ENCODE results near the gene LTBP2.

DNA sequence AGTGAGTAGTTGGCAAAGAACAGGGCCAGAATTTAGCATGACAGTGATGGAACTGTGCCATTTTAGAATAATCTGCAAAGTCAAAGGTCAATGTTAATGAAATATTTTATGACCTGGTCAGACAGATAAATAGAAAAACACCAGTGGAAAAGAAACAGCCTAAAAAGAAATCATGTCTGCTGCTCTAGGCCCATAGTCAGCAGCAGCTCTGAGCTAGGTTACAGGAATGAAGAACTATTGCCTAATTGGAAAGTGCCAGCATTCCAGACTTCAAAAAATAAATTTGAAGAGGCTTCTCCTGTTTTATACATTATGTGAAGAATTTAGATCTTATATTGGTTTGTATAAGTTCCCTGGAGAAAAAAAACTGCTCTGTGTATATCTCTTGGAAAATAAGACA is 128.7 kb downstream of the LTBP2 start:
- TF ChIP-seq, protein P1, sequence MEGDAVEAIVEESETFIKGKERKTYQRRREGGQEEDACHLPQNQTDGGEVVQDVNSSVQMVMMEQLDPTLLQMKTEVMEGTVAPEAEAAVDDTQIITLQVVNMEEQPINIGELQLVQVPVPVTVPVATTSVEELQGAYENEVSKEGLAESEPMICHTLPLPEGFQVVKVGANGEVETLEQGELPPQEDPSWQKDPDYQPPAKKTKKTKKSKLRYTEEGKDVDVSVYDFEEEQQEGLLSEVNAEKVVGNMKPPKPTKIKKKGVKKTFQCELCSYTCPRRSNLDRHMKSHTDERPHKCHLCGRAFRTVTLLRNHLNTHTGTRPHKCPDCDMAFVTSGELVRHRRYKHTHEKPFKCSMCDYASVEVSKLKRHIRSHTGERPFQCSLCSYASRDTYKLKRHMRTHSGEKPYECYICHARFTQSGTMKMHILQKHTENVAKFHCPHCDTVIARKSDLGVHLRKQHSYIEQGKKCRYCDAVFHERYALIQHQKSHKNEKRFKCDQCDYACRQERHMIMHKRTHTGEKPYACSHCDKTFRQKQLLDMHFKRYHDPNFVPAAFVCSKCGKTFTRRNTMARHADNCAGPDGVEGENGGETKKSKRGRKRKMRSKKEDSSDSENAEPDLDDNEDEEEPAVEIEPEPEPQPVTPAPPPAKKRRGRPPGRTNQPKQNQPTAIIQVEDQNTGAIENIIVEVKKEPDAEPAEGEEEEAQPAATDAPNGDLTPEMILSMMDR (IDR thresholded peaks at IDR 0.05 in 2 of 3, conservative IDR thresholded peaks at IDR 0.05 in 1 of 3; ENCODE audit: borderline replicate concordance in 1 of 3, insufficient read depth in 1 of 3, low read depth in 2 of 3, low read length in 2 of 3): no peak
- TF ChIP-seq POLR2A (IDR thresholded peaks at IDR 0.05; ENCODE audit: borderline replicate concordance, extremely low read depth, insufficient read depth, insufficient read length) (no peak), RAD21 (IDR thresholded peaks at IDR 0.05; ENCODE audit: low read depth) (no peak)
